ENCODE data around the gene ACER3.
"Not testable (repeated sequence)": the region's sequence is repeated elsewhere in the genome, so short reads cannot be mapped to it uniquely, and the experiment has no call there.

ACER3 gene

GRCh38 chr11:76892306-76892705 lies 31.6 kb downstream of the ACER3 start:
- no peak overlapping the region for H3K27ac ChIP-seq (replicated peaks)
- DNase-seq (ENCODE audit: low read depth in 1 of 2, low spot score in 1 of 2) = no peak
- H3K27me3 ChIP-seq (ENCODE audit: insufficient read depth, poor library complexity, severe bottlenecking) = no peaks in the 10 kb centered on the region
- no peak for TF ChIP-seq GABPA (IDR thresholded peaks at IDR 0.05; ENCODE audit: low read depth)
- TF ChIP-seq POLR2AphosphoS5 (IDR thresholded peaks at IDR 0.05; ENCODE audit: low read depth) = no peak
- no peak for TF ChIP-seq SPI1 (IDR thresholded peaks at IDR 0.05; ENCODE audit: borderline replicate concordance, low read depth)
- TF ChIP-seq REST (IDR thresholded peaks at IDR 0.05; ENCODE audit: insufficient replicate concordance, low read depth) = no peak
- TF ChIP-seq CTCF (IDR thresholded peaks at IDR 0.05; ENCODE audit: insufficient read depth, low read length) = no peak
- no peak overlapping the region for H3K4me3 ChIP-seq (replicated peaks; ENCODE audit: insufficient read depth, low read length)

GRCh38 chr11:76897233-76897632 lies 36.5 kb downstream of the ACER3 start:
- Histone ChIP-seq H3K27me3 (ENCODE audit: insufficient read depth, poor library complexity, severe bottlenecking) (no peaks in the 10 kb centered on the region), H3K27ac (replicated peaks) (no peak overlapping the region), H3K4me3 (replicated peaks; ENCODE audit: insufficient read depth, low read length) (no peak overlapping the region)
- no peak for DNase-seq (ENCODE audit: low read depth in 1 of 2, low spot score in 1 of 2)
- TF ChIP-seq REST (IDR thresholded peaks at IDR 0.05; ENCODE audit: insufficient replicate concordance, low read depth) (no peak), CTCF (IDR thresholded peaks at IDR 0.05; ENCODE audit: insufficient read depth, low read length) (no peak), SPI1 (IDR thresholded peaks at IDR 0.05; ENCODE audit: borderline replicate concordance, low read depth) (no peak), GABPA (IDR thresholded peaks at IDR 0.05; ENCODE audit: low read depth) (no peak), POLR2AphosphoS5 (IDR thresholded peaks at IDR 0.05; ENCODE audit: low read depth) (no peak)

GRCh38 chr11:76901144-76901543 lies 40.4 kb downstream of the ACER3 start:
- DNase-seq (ENCODE audit: low read depth in 1 of 2, low spot score in 1 of 2) = no peak
- TF ChIP-seq REST (IDR thresholded peaks at IDR 0.05; ENCODE audit: insufficient replicate concordance, low read depth) = no peak
- no peak for TF ChIP-seq SPI1 (IDR thresholded peaks at IDR 0.05; ENCODE audit: borderline replicate concordance, low read depth)
- TF ChIP-seq GABPA (IDR thresholded peaks at IDR 0.05; ENCODE audit: low read depth) = no peak
- TF ChIP-seq POLR2AphosphoS5 (IDR thresholded peaks at IDR 0.05; ENCODE audit: low read depth) = no peak
- TF ChIP-seq CTCF (IDR thresholded peaks at IDR 0.05; ENCODE audit: insufficient read depth, low read length) = no peak
- Histone ChIP-seq H3K27me3 (ENCODE audit: insufficient read depth, poor library complexity, severe bottlenecking) (no peaks in the 10 kb centered on the region), H3K27ac (replicated peaks) (no peak overlapping the region), H3K4me3 (replicated peaks; ENCODE audit: insufficient read depth, low read length) (no peak overlapping the region)

- H3K27me3 ChIP-seq (ENCODE audit: insufficient read depth, poor library complexity, severe bottlenecking); H3K4me3 ChIP-seq (replicated peaks; ENCODE audit: insufficient read depth, low read length); H3K27ac ChIP-seq (replicated peaks); DNase-seq (ENCODE audit: low read depth in 1 of 2, low spot score in 1 of 2): not testable (repeated sequence)
Measured at GRCh38 chr11:76901622-76902021, 40.9 kb downstream of the ACER3 start.

Measured in HL-60 (cell line).